ENCODE measurements around the gene VSTM5.

The VSTM5 gene

GRCh38 chr11:93842034-93842433 is 8.4 kb downstream of the VSTM5 start:
- DNase-seq = no peak

GRCh38 chr11:93841446-93841845 is 9.0 kb downstream of the VSTM5 start:
- DNase-seq = no peak

GRCh38 chr11:93840981-93841380 is 9.4 kb downstream of the VSTM5 start:
- DNase-seq = no peak

- DNase-seq = no peak
These were observed 10.2 kb downstream of the VSTM5 start for GRCh38 chr11:93840180-93840579.

- DNase-seq = no peak
These were observed 11.5 kb downstream of the VSTM5 start for GRCh38 chr11:93838967-93839366.

GRCh38 chr11:93832780-93833179 is 17.6 kb downstream of the VSTM5 start:
- DNase-seq = no peak

- no peak for DNase-seq
These were observed 18.9 kb downstream of the VSTM5 start for GRCh38 chr11:93831343-93832127.

- DNase-seq = no peak
These were observed 20.8 kb downstream of the VSTM5 start for GRCh38 chr11:93829598-93829997.

- DNase-seq = no peak
These were observed 23.1 kb downstream of the VSTM5 start for GRCh38 chr11:93827363-93827762.

GRCh38 chr11:93823210-93823609 is 27.2 kb downstream of the VSTM5 start:
- no peak for DNase-seq

GRCh38 chr11:93822359-93822758 is 28.1 kb downstream of the VSTM5 start:
- no peak for DNase-seq

GRCh38 chr11:93821617-93822016 is 28.8 kb downstream of the VSTM5 start:
- no peak for DNase-seq

GRCh38 chr11:93820847-93821246 is 29.6 kb downstream of the VSTM5 start:
- DNase-seq = no peak

GRCh38 chr11:93819966-93820695 is 30.3 kb downstream of the VSTM5 start:
- no peak for DNase-seq

GRCh38 chr11:93817426-93818348 is 32.7 kb downstream of the VSTM5 start:
- no peak for DNase-seq

GRCh38 chr11:93814966-93815633 is 35.3 kb downstream of the VSTM5 start:
- no peak for DNase-seq

GRCh38 chr11:93813974-93814373 is 36.4 kb downstream of the VSTM5 start:
- no peak for DNase-seq

GRCh38 chr11:93807980-93808379 is 42.4 kb downstream of the VSTM5 start:
- no peak for DNase-seq

GRCh38 chr11:93804879-93805278 is 45.5 kb downstream of the VSTM5 start:
- DNase-seq = no peak

GRCh38 chr11:93801366-93801765 is 49.1 kb downstream of the VSTM5 start:
- no peak for DNase-seq

- no peak for DNase-seq
These were observed 53.8 kb downstream of the VSTM5 start for GRCh38 chr11:93796441-93797231.

GRCh38 chr11:93791493-93791892 is 58.9 kb downstream of the VSTM5 start:
- DNase-seq = no peak
